Measurements from ENCODE around the gene GULP1.
"Not testable (repeated sequence)": the region's sequence is repeated elsewhere in the genome, so short reads cannot be mapped to it uniquely, and the experiment has no call there.

Gene GULP1

GRCh38 chr2:188291617-188292347 is at the start of gene GULP1:
Gene GULP1, plus strand, starts transcription at chr2:188291874. Its CDS starts 185,829 bp downstream, at chr2:188477703.
- in situ Hi-C loops (cut with HindIII; ENCODE audit: low sequenced_read_pairs), result no loop called here

- in situ Hi-C loops (cut with HindIII; ENCODE audit: low sequenced_read_pairs), result no loop called here
Observed at GRCh38 chr2:188243381-188243780, 48.3 kb upstream of the GULP1 start.

GRCh38 chr2:188244383-188244782 is 47.3 kb upstream of the GULP1 start:
- in situ Hi-C loops (cut with HindIII; ENCODE audit: low sequenced_read_pairs), result no loop called here

- in situ Hi-C loops (cut with HindIII; ENCODE audit: low sequenced_read_pairs), result no loop called here
Observed at GRCh38 chr2:188245230-188245629, 46.4 kb upstream of the GULP1 start.

GRCh38 chr2:188248513-188248912 is 43.2 kb upstream of the GULP1 start:
- in situ Hi-C loops (cut with HindIII; ENCODE audit: low sequenced_read_pairs), result no loop called here

GRCh38 chr2:188251034-188251433 is 40.6 kb upstream of the GULP1 start:
- in situ Hi-C loops (cut with HindIII; ENCODE audit: low sequenced_read_pairs), result no loop called here

- in situ Hi-C loops (cut with HindIII; ENCODE audit: low sequenced_read_pairs), result no loop called here
Observed at GRCh38 chr2:188256420-188256819, 35.3 kb upstream of the GULP1 start.

GRCh38 chr2:188265315-188265714 is 26.4 kb upstream of the GULP1 start:
- in situ Hi-C loops (cut with HindIII; ENCODE audit: low sequenced_read_pairs), result no loop called here

GRCh38 chr2:188267776-188268175 is 23.9 kb upstream of the GULP1 start:
- in situ Hi-C loops (cut with HindIII; ENCODE audit: low sequenced_read_pairs), result no loop called here

GRCh38 chr2:188269004-188269403 is 22.7 kb upstream of the GULP1 start:
- in situ Hi-C loops (cut with HindIII; ENCODE audit: low sequenced_read_pairs), result no loop called here

GRCh38 chr2:188272121-188272520 is 19.6 kb upstream of the GULP1 start:
- in situ Hi-C loops (cut with HindIII; ENCODE audit: low sequenced_read_pairs), result no loop called here

GRCh38 chr2:188274274-188274673 is 17.4 kb upstream of the GULP1 start:
- in situ Hi-C loops (cut with HindIII; ENCODE audit: low sequenced_read_pairs), result no loop called here

GRCh38 chr2:188276255-188276654 is 15.4 kb upstream of the GULP1 start:
- in situ Hi-C loops (cut with HindIII; ENCODE audit: low sequenced_read_pairs), result no loop called here

GRCh38 chr2:188277786-188278185 is 13.9 kb upstream of the GULP1 start:
- in situ Hi-C loops (cut with HindIII; ENCODE audit: low sequenced_read_pairs), result no loop called here

GRCh38 chr2:188278388-188279092 is 13.1 kb upstream of the GULP1 start:
- in situ Hi-C loops (cut with HindIII; ENCODE audit: low sequenced_read_pairs), result no loop called here

GRCh38 chr2:188279093-188279445 is 12.6 kb upstream of the GULP1 start:
- in situ Hi-C loops (cut with HindIII; ENCODE audit: low sequenced_read_pairs), result no loop called here

- in situ Hi-C loops (cut with HindIII; ENCODE audit: low sequenced_read_pairs), result no loop called here
Observed at GRCh38 chr2:188280811-188281222, 10.9 kb upstream of the GULP1 start.

GRCh38 chr2:188282907-188283306 is 8.8 kb upstream of the GULP1 start:
- in situ Hi-C loops (cut with HindIII; ENCODE audit: low sequenced_read_pairs), result no loop called here

- in situ Hi-C loops (cut with HindIII; ENCODE audit: low sequenced_read_pairs), result not testable (repeated sequence)
Observed at GRCh38 chr2:188284251-188284650, 7.4 kb upstream of the GULP1 start.

- in situ Hi-C loops (cut with HindIII; ENCODE audit: low sequenced_read_pairs), result no loop called here
Observed at GRCh38 chr2:188285049-188285448, 6.6 kb upstream of the GULP1 start.

- in situ Hi-C loops (cut with HindIII; ENCODE audit: low sequenced_read_pairs), result no loop called here
Observed at GRCh38 chr2:188285774-188286173, 5.9 kb upstream of the GULP1 start.

- in situ Hi-C loops (cut with HindIII; ENCODE audit: low sequenced_read_pairs), result no loop called here
Observed at GRCh38 chr2:188291142-188291616, 495 bp upstream of the GULP1 start.
